SK-N-SH (cell line): ENCODE data around the gene KNCN. TPM values are rescaled to one million over a fixed set of nuclear protein-coding genes. Genes with fewer than 3 reads are reported as not detected.

Experiments used
- CTCF ChIA-PET: fragments of 300-600, 350-600 bp; formaldehyde crosslinking; extraction: SDS; loops from one replicate; lab custom pipeline; 2021; lab: Yijun Ruan, JAX
- POLR2A ChIA-PET: fragments of 350-600 bp; sonication (Branson Sonifier 250); formaldehyde crosslinking; extraction: SDS; loops from one replicate; lab custom pipeline; 2020; ENCODE audit warnings: antibody characterized with exemption, inconsistent platforms; lab: Yijun Ruan, JAX
- DNase-seq: peaks from one replicate; pipeline ENCODE4 v3.0.0; 2012
- H2AFZ ChIP-seq: fragments of 200-600 bp; sonication (generic); 2 replicates; pipeline ENCODE4 v1.8.1; 2016; ENCODE audit warnings: antibody characterized with exemption, mild to moderate bottlenecking, low read depth
- H3F3A ChIP-seq: fragments of 200-600 bp; sonication (generic); replicated peaks from 2 replicates; pipeline ENCODE3; 2016; ENCODE audit warnings: antibody characterized with exemption, mild to moderate bottlenecking; ENCODE audit not compliant: insufficient read depth
- H3K27ac ChIP-seq, 2 experiments: fragments of 200-500 bp in 1 of 2; fragments of 200-600 bp in 1 of 2; sonication (Bioruptor generic) in 1 of 2; sonication (generic), shearing (Covaris generic) in 1 of 2; 2 replicates each; pipeline versions ENCODE4 v1.5.1 to v1.6.1; 2014 to 2016; ENCODE audit warnings: low read depth in 2 of 2, inconsistent platforms in 1 of 2, low read length in 1 of 2, mild to moderate bottlenecking in 1 of 2, mixed read lengths in 1 of 2
- H3K27me3 ChIP-seq: fragments of 200-600 bp; sonication (generic), shearing (Covaris generic); 2 replicates; pipeline ENCODE4 v1.6.1; 2016; ENCODE audit warnings: mixed run types; ENCODE audit not compliant: insufficient read depth
- H3K36me3 ChIP-seq, 2 experiments: fragments of 200-500 bp in 1 of 2; fragments of 200-600 bp in 1 of 2; sonication (Bioruptor generic) in 1 of 2; sonication (generic) in 1 of 2; replicated peaks in 1 of 2; 2 replicates each; pipeline versions ENCODE3 to v1.5.1; 2014 to 2016; ENCODE audit warnings: low read length in 1 of 2, mild to moderate bottlenecking in 1 of 2; ENCODE audit not compliant: insufficient read depth in 2 of 2, control insufficient read depth in 1 of 2
- H3K4me1 ChIP-seq, 2 experiments: fragments of 200-500 bp in 1 of 2; fragments of 200-600 bp in 1 of 2; sonication (Bioruptor generic) in 1 of 2; sonication (generic), shearing (Covaris generic) in 1 of 2; 2 replicates each; pipeline versions ENCODE4 v1.5.1 to v1.6.1; 2014 to 2016; ENCODE audit warnings: low read depth in 1 of 2, low read length in 1 of 2, mixed run types in 1 of 2; ENCODE audit not compliant: insufficient read depth in 2 of 2, control insufficient read depth in 1 of 2
- H3K4me2 ChIP-seq: fragments of 200-600 bp; sonication (generic), shearing (Covaris generic); 2 replicates; pipeline ENCODE4 v1.6.1; 2017; ENCODE audit warnings: mixed run types
- H3K4me3 ChIP-seq, 2 experiments: fragments of 200-500 bp in 1 of 2; fragments of 200-600 bp in 1 of 2; sonication (Bioruptor generic) in 1 of 2; sonication (generic), shearing (Covaris generic) in 1 of 2; 2 replicates each; pipeline versions ENCODE4 v1.5.1 to v1.8.1; 2014 to 2016; ENCODE audit warnings: low read depth in 2 of 2, inconsistent platforms in 1 of 2, low read length in 1 of 2, mild to moderate bottlenecking in 1 of 2, mixed read lengths in 1 of 2, moderate library complexity in 1 of 2
- H3K79me2 ChIP-seq: fragments of 200-600 bp; sonication (generic); 2 replicates; pipeline ENCODE4 v1.8.1; 2017; ENCODE audit warnings: mild to moderate bottlenecking; ENCODE audit not compliant: insufficient read depth
- H3K9ac ChIP-seq: fragments of 200-600 bp; sonication (generic); 2 replicates; pipeline ENCODE4 v1.6.1; 2017; ENCODE audit warnings: mixed run types
- H3K9me2 ChIP-seq: fragments of 200-600 bp; sonication (generic); 2 replicates; pipeline ENCODE4 v1.6.1; 2017; ENCODE audit warnings: mixed run types
- H3K9me3 ChIP-seq: fragments of 200-600 bp; sonication (generic); 2 replicates; pipeline ENCODE4 v1.6.1; 2017; ENCODE audit warnings: mixed run types, mild to moderate bottlenecking, moderate library complexity
- H4K20me1 ChIP-seq: fragments of 200-600 bp; sonication (generic); 2 replicates; pipeline ENCODE4 v1.6.1; 2017; ENCODE audit warnings: mild to moderate bottlenecking, mixed run types; ENCODE audit not compliant: insufficient read depth
- EP300 ChIP-seq, 2 experiments: IDR thresholded peaks; 2 replicates each; pipeline versions ENCODE4 v1.4.0 to v1.6.1; 2012; ENCODE audit warnings: borderline replicate concordance in 1 of 2, low read depth in 1 of 2, low read length in 1 of 2
- FOSL2 ChIP-seq: IDR thresholded peaks from 2 replicates; pipeline ENCODE4 v1.4.0; 2012; ENCODE audit warnings: low read depth, mild to moderate bottlenecking, moderate library complexity, borderline replicate concordance
- FOXJ3 ChIP-seq: sonication (generic); formaldehyde crosslinking; IDR thresholded peaks from 2 replicates; pipeline ENCODE4 v1.5.1; 2020; ENCODE audit warnings: mild to moderate bottlenecking, missing genetic modification reagents
- MAX ChIP-seq: IDR thresholded peaks from 2 replicates; pipeline ENCODE4 v1.4.0; 2012; ENCODE audit warnings: low read depth
- MEF2A ChIP-seq: IDR thresholded peaks from 2 replicates; pipeline ENCODE4 v1.4.0; 2012; ENCODE audit warnings: low read depth, borderline replicate concordance
- MXI1 ChIP-seq: IDR thresholded peaks from 2 replicates; pipeline ENCODE4 v1.6.1; 2012; ENCODE audit warnings: mild to moderate bottlenecking, low read depth, low read length, improper control_type of control experiment
- NFIC ChIP-seq: IDR thresholded peaks from 2 replicates; pipeline ENCODE4 v1.4.0; 2012; ENCODE audit warnings: borderline replicate concordance
- POLR2AphosphoS5 ChIP-seq: IDR thresholded peaks from 2 replicates; pipeline ENCODE4 v1.6.1; 2012; ENCODE audit warnings: low read depth, low read length
- RAD21 ChIP-seq: IDR thresholded peaks from 2 replicates; pipeline ENCODE4 v1.6.1; 2012; ENCODE audit warnings: mild to moderate bottlenecking, low read length
- TEAD4 ChIP-seq: IDR thresholded peaks from 2 replicates; pipeline ENCODE4 v1.4.0; 2012; ENCODE audit warnings: mild to moderate bottlenecking, borderline replicate concordance; ENCODE audit not compliant: insufficient read depth
- WGBS: methylation state at CpG from one replicate; pipeline ENCODE4 v1.1.6; 2017; ENCODE audit warnings: low lambda C conversion rate; 5-methylcytosine and 5-hydroxymethylcytosine counted together
- polyA plus RNA-seq, 3 experiments: library from polyadenylated mRNA; depleted of rRNA; stranded (reverse); fragments of >200 nt; gene quantifications; 2 replicates each; pipeline ENCODE4 v1.2.3, GENCODE V29; 2012
- TF ChIP-seq, protein P1 (sequence below): fragments of 200-600 bp; sonication (generic); IDR thresholded peaks from 2 replicates; pipeline ENCODE4 v1.6.1; 2017; ENCODE audit warnings: antibody characterized with exemption, mild to moderate bottlenecking, moderate library complexity
- TF ChIP-seq, protein P2 (sequence below): fragments of 150-350 bp; IDR thresholded peaks from 2 replicates; pipeline ENCODE4 v1.6.1; 2017; ENCODE audit warnings: antibody characterized with exemption, low read length, low read depth, borderline replicate concordance

The KNCN gene
- polyA plus RNA-seq, 1 of the 3 experiments (the other 2 are of a cell fraction) = not detected

DNA sequence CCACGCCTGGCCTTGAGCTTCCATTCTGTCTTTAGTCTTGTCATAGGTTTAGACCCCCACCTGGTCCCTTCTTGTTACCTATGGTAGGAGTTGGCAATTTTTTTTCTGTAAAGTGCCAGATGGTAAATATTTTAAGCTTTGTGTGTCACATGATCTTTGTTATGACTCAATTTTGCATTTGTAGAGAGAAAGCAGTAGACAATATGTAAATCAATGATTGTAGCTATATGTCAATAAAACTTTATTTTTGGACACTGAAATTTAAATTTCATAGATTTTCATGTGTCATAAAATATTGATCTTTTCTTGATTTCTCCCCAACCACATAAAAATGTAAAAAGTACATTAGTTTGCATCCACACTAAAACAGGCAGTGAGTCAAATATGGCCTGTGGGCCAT lies 44.6 kb upstream of the KNCN start:
- H3K27me3 ChIP-seq = no peaks in the 10 kb centered on the region
- WGBS = 82% methylated on average over 1 of the region's 1 CpG
- H4K20me1 ChIP-seq = no peaks in the 10 kb centered on the region
- no peaks in the 10 kb centered on the region for H3K9me3 ChIP-seq
- H3K36me3 ChIP-seq = peaks cover 0 to 18% of the 10 kb centered on the region in 2 experiments
- no peaks in the 10 kb centered on the region for H3K4me1 ChIP-seq
- POLR2A ChIA-PET = no interaction called here
- H3K4me2 ChIP-seq = no peak overlapping the region
- H3K9me2 ChIP-seq = no peaks in the 10 kb centered on the region
- H3K79me2 ChIP-seq = no peaks in the 10 kb centered on the region
- CTCF ChIA-PET = interaction anchor here (0.6 kb wide), 1 partner anchor 70 kb away, joined by 3 read pairs; no protein-coding TSS in a partner anchor
- no peak for DNase-seq
- no peak overlapping the region for H3K4me3 ChIP-seq
- no peak overlapping the region for H2AFZ ChIP-seq
- TF ChIP-seq EP300 (IDR thresholded peaks at IDR 0.05; ENCODE audit: borderline replicate concordance in 1 of 2, low read depth in 1 of 2, low read length in 1 of 2) (no peak), FOSL2 (no peak), MAX (no peak), TEAD4 (no peak), RAD21 (no peak), NFIC (no peak), FOXJ3 (no peak), POLR2AphosphoS5 (no peak), MXI1 (no peak)
- H3K9ac ChIP-seq = no peak overlapping the region
- H3K27ac ChIP-seq = no peak overlapping the region
- no peaks in the 10 kb centered on the region for H3F3A ChIP-seq

GRCh38 chr1:46595127-46595526 lies 43.7 kb upstream of the KNCN start:
- POLR2A ChIA-PET = no interaction called here
- Histone ChIP-seq H3K9ac (no peak overlapping the region), H3K36me3 (peaks cover 0 to 20% of the 10 kb centered on the region in 2 experiments), H3K4me1 (no peaks in the 10 kb centered on the region), H3K79me2 (no peaks in the 10 kb centered on the region), H3K9me2 (no peaks in the 10 kb centered on the region), H3K9me3 (no peaks in the 10 kb centered on the region), H4K20me1 (no peaks in the 10 kb centered on the region), H3K27ac (no peak overlapping the region), H2AFZ (no peak overlapping the region), H3K4me3 (no peak overlapping the region), H3F3A (no peaks in the 10 kb centered on the region), H3K4me2 (no peak overlapping the region), H3K27me3 (no peaks in the 10 kb centered on the region)
- no peak for DNase-seq
- WGBS = 98% methylated on average over 3 of the region's 3 CpGs
- CTCF ChIA-PET = interaction anchor here (2.0 kb wide), 1 partner anchor 9 kb away, joined by 6 read pairs; the partner anchor contains the start of gene MKNK1
- TF ChIP-seq MEF2A = no peak
- TF ChIP-seq, protein P1, sequence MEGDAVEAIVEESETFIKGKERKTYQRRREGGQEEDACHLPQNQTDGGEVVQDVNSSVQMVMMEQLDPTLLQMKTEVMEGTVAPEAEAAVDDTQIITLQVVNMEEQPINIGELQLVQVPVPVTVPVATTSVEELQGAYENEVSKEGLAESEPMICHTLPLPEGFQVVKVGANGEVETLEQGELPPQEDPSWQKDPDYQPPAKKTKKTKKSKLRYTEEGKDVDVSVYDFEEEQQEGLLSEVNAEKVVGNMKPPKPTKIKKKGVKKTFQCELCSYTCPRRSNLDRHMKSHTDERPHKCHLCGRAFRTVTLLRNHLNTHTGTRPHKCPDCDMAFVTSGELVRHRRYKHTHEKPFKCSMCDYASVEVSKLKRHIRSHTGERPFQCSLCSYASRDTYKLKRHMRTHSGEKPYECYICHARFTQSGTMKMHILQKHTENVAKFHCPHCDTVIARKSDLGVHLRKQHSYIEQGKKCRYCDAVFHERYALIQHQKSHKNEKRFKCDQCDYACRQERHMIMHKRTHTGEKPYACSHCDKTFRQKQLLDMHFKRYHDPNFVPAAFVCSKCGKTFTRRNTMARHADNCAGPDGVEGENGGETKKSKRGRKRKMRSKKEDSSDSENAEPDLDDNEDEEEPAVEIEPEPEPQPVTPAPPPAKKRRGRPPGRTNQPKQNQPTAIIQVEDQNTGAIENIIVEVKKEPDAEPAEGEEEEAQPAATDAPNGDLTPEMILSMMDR = no peak
- TF ChIP-seq, protein P2, sequence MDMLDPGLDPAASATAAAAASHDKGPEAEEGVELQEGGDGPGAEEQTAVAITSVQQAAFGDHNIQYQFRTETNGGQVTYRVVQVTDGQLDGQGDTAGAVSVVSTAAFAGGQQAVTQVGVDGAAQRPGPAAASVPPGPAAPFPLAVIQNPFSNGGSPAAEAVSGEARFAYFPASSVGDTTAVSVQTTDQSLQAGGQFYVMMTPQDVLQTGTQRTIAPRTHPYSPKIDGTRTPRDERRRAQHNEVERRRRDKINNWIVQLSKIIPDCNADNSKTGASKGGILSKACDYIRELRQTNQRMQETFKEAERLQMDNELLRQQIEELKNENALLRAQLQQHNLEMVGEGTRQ = no peak
